ENCODE measurements around the gene USP49. TPM values are rescaled to one million over a fixed set of nuclear protein-coding genes. Genes with fewer than 3 reads are reported as not detected.

Gene USP49
- total and polyA plus RNA-seq, 2 of the 4 experiments (the other 2 are of a cell fraction), result 1.4 to 2.1 TPM

- intact Hi-C loops (cut with micrococcal nuclease) (no loop called here), in situ Hi-C loops (cut with MboI; ENCODE audit: low sequenced_read_pairs) (no loop called here), dilution Hi-C loops (cut with HindIII; ENCODE audit: low sequenced_read_pairs, unreplicated experiment) (no loop called here)
- H2BK20ac ChIP-seq (ENCODE audit: low read depth, low read length), result no peak overlapping the region
- CTCF ChIA-PET, result no interaction called here
- no peak overlapping the region for H2AFZ ChIP-seq (replicated peaks; ENCODE audit: low read length, poor library complexity)
- H3K9ac ChIP-seq (ENCODE audit: low read depth, low read length), result no peak overlapping the region
- no peak for DNase-seq
- no peak overlapping the region for H3K23ac ChIP-seq (ENCODE audit: low read depth, low read length)
- no peaks in the 10 kb centered on the region for H3K79me1 ChIP-seq (ENCODE audit: low read depth in 1 of 2, low read length in 2 of 2)
- H2BK120ac ChIP-seq (ENCODE audit: low read depth, low read length), result no peak overlapping the region
- no peak for TF ChIP-seq USF2 (IDR thresholded peaks at IDR 0.05; ENCODE audit: low read depth, low read length)
- TF ChIP-seq MAZ (IDR thresholded peaks at IDR 0.05; ENCODE audit: borderline replicate concordance, low read depth, low read length), result no peak
- no peak for TF ChIP-seq CEBPB (IDR thresholded peaks at IDR 0.05; ENCODE audit: low read depth, low read length)
- no peak for TF ChIP-seq MXI1 (IDR thresholded peaks at IDR 0.05; ENCODE audit: borderline replicate concordance, low read depth, low read length)
- no peak for TF ChIP-seq CTCF (conservative IDR thresholded peaks at IDR 0.05; ENCODE audit: low read depth, low read length)
- no peak for TF ChIP-seq BHLHE40 (IDR thresholded peaks at IDR 0.05; ENCODE audit: low read depth, low read length)
- TF ChIP-seq RFX5 (IDR thresholded peaks at IDR 0.05; ENCODE audit: low read depth, low read length), result no peak
- TF ChIP-seq CHD1 (IDR thresholded peaks at IDR 0.05; ENCODE audit: low read depth, low read length), result no peak
- no peak for TF ChIP-seq ELK1 (IDR thresholded peaks at IDR 0.05; ENCODE audit: borderline replicate concordance, low read depth, low read length)
- TF ChIP-seq RAD21 (IDR thresholded peaks at IDR 0.05; ENCODE audit: low read length), result no peak
- no peak for TF ChIP-seq NFE2L2 (IDR thresholded peaks at IDR 0.05; ENCODE audit: low read depth, low read length)
- no peak for TF ChIP-seq FOS (IDR thresholded peaks at IDR 0.05; ENCODE audit: low read depth, low read length)
- no peak for TF ChIP-seq MAFK (IDR thresholded peaks at IDR 0.05; ENCODE audit: low read depth, low read length)
- no peak for TF ChIP-seq POLR2A (IDR thresholded peaks at IDR 0.05; ENCODE audit: low read depth, low read length)
- no peak overlapping the region for H2AK5ac ChIP-seq (ENCODE audit: low read depth, low read length)
- H3K4me1 ChIP-seq (ENCODE audit: control insufficient read depth, insufficient read depth, low read length), result no peaks in the 10 kb centered on the region
- no peak overlapping the region for H3K18ac ChIP-seq (ENCODE audit: low read depth, low read length)
- H3K27ac ChIP-seq (ENCODE audit: insufficient read depth, low read length), result no peak overlapping the region
- H3K4ac ChIP-seq (ENCODE audit: low read depth, low read length), result no peak overlapping the region
- H4K5ac ChIP-seq (ENCODE audit: low read depth, low read length), result no peak overlapping the region
- H3K4me3 ChIP-seq (ENCODE audit: insufficient read depth, low read depth, low read length), result no peak overlapping the region
- H3K14ac ChIP-seq (replicated peaks; ENCODE audit: low read depth, low read length), result no peak overlapping the region
- H2AK9ac ChIP-seq (replicated peaks; ENCODE audit: low read depth, low read length, poor library complexity), result no peak overlapping the region
- H4K20me1 ChIP-seq (ENCODE audit: insufficient read depth, low read length), result no peaks in the 10 kb centered on the region
- peaks cover 12% of the 10 kb centered on the region; the same call in 1 of the 2 replicates for H3K27me3 ChIP-seq (ENCODE audit: control insufficient read depth, insufficient read depth, low read length)
- BruUV-seq (replicated peaks), result no TSS peak
- no peak overlapping the region for H2BK5ac ChIP-seq (ENCODE audit: low read depth, low read length, poor library complexity, severe bottlenecking)
- H4K8ac ChIP-seq (ENCODE audit: low read depth in 2 of 2, low read length in 2 of 2), result no peak overlapping the region
- H4K91ac ChIP-seq (ENCODE audit: insufficient read depth, low read depth, low read length), result no peak overlapping the region
- no peaks in the 10 kb centered on the region for H3K9me1 ChIP-seq (ENCODE audit: insufficient read depth, low read length)
- POLR2A ChIA-PET (ENCODE audit: unreplicated experiment), result no interaction called here
- no peak overlapping the region for H3K56ac ChIP-seq (ENCODE audit: extremely low read depth, insufficient read depth, low read length)
- WGBS, 2 experiments (ENCODE audit: extremely low coverage in 2 of 2, insufficient read length in 1 of 2), result 78% methylated on average over 5 of the region's 7 CpGs; no CpG with 5 or more reads in 1 of the 2 experiments
- H3K4me2 ChIP-seq (ENCODE audit: low read depth, low read length), result no peak overlapping the region
- no peaks in the 10 kb centered on the region for H3K9me3 ChIP-seq (ENCODE audit: control insufficient read depth, insufficient read depth, low read length)
- H2BK15ac ChIP-seq (ENCODE audit: low read depth, low read length), result no peak overlapping the region
- ATAC-seq (ENCODE audit: low read depth), result no peak
- H3K36me3 ChIP-seq (ENCODE audit: control insufficient read depth, insufficient read depth, low read length), result no peaks in the 10 kb centered on the region
These were observed 150.9 kb downstream of the USP49 start for GRCh38 chr6:41744236-41744787.

All from IMR-90 (cell line).